HG03442 (cell line): ENCODE measurements around the gene CDK17.
"Not testable (repeated sequence)": the region's sequence is repeated elsewhere in the genome, so short reads cannot be mapped to it uniquely, and the experiment has no call there.

Experiments
- ATAC-seq: cut with Tn5 transposase; IDR thresholded peaks from one replicate; pipeline ENCODE4 v1.9.1; 2021; ENCODE audit warnings: mild to moderate bottlenecking, moderate library complexity; ENCODE audit not compliant: unreplicated experiment

CDK17 gene

DNA sequence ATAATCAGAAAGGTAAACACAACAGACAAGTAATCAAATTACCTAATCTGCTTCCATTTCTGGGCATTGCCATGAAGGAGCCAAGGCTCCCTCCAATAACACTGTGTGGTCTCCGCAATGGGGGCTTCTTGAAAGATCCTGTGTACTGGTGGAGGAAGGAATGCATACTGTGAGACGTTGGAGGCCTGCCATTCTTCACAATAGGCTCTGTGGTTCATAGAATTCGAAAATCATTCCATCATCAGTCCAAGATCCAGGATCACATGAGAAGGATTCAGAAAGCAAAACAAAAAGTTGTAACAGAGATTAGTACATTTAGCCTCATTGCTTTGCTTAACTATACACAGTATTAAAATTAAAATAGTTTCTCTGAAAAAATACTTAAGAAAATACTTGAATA lies 76.3 kb downstream of the CDK17 start:
- no peak for ATAC-seq

DNA sequence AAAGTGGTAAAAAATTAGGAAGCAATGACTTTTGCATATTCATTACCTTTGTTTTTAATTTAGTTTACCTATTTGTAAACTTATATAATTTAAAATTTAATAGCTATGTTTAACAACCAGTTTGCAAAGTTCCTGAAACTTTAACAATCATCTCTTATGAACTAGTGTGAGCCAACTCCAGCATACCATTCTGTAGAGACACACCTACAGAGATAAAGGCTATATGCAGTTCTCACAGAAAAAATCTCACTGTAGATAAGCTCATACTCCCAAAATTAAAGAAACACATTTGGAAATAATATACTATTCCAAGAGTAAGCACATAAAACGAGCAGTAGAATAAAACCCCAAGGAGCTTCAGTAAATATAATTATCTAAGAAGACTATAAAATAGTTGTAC lies 77.5 kb downstream of the CDK17 start:
- no peak for ATAC-seq

DNA sequence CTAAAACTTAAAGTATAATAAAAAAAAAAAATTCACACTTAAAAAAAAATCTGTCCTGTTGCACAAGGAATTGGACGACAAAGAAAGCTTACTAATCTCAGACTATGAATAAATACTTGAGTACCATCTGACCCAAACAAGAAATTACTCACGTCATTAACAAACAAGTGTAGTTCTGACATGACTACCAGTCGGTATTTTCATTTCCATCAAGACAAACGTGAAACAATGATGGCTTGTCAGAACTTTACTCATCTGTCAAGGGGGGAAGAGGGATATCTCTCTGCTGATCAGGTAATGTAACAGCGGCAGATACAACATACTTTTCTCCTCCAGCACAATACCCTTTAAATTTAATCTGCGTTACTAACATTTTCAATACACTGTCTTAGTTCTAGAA lies 78.3 kb downstream of the CDK17 start:
- no peak for ATAC-seq

DNA sequence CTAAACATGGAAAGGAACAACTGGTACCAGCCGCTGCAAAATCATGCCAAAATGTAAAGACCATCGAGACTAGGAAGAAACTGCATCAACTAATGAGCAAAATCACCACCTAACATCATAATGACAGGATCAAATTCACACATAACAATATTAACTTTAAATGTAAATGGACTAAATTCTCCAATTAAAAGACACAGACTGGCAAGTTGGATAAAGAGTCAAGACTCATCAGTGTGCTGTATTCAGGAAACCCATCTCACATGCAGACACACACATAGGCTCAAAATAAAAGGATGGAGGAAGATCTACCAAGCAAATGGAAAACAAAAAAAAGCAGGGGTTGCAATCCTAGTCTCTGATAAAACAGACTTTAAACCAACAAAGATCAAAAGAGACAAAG lies 82.4 kb downstream of the CDK17 start:
- not testable (repeated sequence) for ATAC-seq

DNA sequence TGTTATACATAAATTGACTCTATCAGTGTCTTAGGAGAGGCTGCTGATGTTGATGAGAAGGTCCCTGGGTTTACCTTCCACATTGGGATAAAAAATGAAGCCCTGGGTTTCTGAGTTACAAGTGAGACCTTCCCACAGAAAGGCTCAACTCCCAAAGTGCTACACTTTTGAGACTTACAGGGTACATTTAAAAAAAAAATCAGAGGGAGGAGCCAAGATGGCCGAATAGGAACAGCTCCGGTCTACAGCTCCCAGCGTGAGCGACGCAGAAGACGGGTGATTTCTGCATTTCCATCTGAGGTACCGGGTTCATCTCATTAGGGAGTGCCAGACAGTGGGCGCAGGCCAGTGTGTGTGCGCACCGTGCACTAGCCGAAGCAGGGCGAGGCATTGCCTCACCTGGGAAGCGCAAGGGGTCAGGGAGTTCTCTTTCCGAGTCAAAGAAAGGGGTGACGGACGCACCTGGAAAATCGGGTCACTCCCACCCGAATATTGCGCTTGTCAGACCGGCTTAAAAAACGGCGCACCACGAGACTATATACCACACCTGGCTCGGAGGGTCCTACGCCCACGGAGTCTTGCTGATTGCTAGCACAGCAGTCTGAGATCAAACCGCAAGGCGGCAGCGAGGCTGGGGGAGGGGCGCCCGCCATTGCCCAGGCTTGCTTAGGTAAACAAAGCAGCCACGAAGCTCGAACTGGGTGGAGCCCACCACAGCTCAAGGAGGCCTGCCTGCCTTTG lies 84.3 kb downstream of the CDK17 start:
- not testable (repeated sequence) for ATAC-seq

DNA sequence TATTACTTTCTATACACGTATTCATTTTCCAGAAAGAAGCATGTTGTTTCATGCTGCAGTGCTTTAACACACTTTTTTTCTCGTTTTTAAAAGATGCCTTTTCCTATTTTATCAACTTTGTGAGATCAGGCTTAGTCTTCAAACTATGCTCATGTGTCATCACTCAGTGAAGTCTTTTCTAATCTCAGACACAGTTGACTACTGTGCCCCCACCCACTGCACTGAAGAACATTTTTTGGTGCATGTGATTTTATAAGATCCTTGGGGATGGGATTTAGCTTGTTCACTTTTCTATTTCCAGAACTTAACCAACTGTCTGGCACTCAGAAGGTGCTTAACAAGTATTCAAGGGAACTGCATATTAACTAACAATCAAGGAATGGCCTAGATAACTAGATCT lies 85.5 kb downstream of the CDK17 start:
- no peak for ATAC-seq

DNA sequence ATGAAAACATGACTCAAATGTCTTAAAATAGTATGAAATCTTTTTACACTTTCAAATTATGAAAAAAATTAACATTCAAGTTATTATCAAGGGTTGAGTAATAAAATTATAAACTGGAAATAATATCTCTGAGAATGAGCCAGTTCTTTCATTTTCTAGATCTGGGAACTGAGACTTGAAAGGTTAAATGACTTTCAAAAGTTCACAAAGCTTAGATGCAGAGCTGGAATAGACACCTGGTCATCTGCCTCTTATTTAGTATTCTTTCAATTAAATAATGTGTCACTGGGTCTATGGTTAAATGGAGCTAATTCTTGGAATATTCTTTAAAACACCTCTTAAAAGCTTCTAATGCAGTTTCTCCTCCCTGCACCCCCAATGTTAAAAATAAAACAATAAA lies 86.6 kb downstream of the CDK17 start:
- no peak for ATAC-seq

DNA sequence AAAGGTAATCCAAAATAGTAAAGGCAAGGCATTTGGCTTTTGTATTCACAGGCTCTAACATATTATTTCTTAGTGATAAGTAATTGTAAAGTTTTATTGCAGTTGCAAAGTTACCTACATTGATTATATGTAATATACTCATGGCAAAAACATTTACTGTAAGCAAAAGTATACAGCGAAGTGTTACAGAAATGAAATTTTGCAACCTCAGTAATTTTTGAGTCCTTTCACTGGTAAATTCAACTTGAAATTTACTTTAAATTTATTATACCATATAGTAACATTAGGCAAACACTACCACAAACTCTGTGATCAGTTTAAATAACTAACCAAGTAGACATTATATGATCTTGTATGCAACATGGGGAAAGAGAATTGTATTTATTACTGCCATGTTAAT lies 89.0 kb downstream of the CDK17 start:
- no peak for ATAC-seq

DNA sequence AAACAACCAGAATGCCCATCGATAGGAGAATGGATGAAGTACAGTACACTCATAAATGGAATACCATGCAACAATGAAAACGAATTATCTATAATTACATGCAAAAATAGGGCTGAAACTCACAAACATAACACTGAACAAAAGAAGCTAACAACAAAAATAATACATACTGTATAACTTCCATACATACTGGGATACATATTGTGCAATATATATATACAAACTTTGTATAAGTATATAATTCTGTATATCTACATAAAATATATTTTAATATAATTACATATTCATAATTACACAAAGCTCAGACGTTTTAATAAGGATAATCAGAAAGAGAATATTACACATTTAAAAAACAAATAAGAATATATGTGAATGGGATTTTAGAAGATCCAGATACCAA lies 90.2 kb downstream of the CDK17 start:
- ATAC-seq = no peak

DNA sequence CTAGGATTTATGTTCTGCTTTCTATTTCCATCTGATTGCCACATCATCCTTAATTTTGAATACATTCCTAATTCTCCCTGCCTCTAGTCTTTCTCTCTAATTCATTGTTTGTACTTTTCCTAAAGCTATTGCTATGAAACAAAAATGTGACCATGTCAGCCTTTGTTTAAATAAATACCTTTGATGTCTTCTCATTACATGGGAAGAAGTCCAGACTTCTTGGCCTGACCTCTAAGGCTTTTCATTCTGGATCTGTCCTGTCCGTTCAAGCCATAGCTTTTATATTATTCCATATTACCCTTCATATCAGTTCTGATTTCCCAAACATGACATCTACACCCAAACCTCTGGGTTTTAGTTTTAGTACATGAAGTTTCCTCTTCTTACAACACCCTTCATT lies 91.4 kb downstream of the CDK17 start:
- ATAC-seq = no peak

DNA sequence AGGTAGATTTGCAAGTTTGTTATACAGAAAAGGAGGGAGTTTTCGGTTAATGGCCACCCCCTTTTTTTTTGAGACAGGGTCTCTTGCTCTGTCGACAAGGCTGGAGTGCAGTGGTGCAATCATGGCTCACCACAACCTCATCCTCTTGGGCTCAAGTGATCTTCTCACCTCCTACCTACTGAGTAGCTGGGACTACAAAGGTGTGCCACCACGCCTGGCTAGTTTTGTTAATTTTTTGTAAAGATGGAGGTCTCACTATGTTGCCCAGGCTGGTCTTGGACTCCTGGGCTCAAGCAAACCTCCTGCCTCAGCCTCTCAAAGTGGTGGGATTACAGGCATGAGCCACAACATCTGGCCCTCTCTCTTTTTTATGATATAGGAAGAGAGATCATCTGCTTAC lies 94.6 kb downstream of the CDK17 start:
- no peak for ATAC-seq

DNA sequence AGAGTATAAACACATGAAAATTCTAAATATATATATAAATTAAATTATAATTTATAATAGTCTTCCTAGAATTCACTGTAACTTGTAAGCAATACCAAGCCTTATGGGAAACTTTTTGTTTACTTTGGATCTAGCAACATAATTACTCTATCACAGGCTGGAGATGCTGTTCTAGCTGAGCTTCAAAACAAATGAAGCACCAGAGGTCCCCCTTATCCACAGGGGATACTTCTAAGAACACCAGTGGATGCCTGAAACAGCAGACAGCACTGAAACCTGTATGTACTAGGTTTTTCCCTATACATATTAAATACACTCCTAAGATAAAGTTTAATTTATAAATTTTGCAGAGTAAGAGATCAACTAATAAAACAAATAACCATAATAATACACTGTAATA lies 96.6 kb downstream of the CDK17 start:
- no peak for ATAC-seq

DNA sequence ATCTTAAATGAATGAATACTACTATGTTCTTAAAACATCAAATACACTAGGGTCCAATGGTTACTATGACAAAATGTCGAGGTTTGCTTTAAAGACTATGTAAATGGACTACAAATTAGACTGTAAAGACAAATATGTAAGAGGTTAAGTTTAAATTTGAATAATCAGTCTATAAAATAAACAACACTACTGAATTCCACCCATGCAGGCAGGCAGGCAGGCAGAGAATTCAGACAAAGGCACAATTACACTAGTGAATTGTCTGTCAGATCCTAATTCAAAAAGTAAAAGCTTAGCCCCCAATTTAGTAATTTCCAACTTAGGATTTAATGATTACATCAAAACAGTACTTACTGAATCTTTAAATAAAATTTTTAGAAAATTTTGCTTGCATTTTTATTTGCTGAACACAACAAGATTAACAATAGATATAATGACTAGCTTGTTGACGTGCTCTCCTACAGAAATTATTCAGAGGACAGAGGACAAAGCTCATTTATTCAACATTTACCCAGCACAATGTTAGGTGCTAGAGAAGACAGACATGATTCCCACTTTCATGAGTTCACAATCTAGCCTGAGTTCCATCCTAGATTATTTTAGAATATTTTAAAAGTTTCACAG lies 97.4 kb downstream of the CDK17 start:
- ATAC-seq = no peak

DNA sequence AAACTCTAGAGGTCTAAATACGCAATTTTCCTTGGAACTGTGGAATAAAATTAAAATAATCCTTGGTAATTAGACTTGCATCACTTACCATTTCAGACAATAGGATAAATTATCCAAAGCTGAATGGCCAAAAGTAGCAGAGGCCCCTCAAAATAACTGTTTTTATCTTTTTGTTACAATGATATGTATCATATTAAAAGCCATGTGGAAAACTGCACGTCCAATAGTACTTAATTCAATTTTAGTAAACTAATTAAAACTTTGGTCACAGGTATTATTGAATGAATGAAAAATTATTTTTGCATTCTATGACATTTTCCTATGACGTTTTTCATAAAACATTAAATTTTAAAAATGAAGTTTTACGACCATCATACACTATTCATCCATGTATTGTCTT lies 98.5 kb downstream of the CDK17 start:
- ATAC-seq = no peak

DNA sequence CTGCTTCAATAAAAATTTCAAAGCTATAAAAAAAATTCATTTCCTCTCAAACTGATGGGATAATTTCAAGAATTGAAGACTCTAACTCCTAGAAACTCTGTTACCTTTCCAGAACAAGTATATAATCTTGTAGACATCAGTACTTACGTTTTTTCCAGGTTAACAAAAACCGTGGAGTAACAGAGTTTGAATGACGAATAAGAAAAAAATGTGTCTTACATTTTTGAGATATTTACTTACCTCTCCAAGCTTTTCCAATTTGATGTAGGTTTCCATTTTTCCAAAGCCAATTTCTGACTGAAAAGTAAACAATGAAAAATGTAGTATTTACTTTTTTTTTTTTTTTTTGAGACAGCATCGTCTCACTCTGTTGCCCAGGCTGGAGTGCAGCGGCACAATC lies 100.2 kb downstream of the CDK17 start:
- no peak for ATAC-seq

DNA sequence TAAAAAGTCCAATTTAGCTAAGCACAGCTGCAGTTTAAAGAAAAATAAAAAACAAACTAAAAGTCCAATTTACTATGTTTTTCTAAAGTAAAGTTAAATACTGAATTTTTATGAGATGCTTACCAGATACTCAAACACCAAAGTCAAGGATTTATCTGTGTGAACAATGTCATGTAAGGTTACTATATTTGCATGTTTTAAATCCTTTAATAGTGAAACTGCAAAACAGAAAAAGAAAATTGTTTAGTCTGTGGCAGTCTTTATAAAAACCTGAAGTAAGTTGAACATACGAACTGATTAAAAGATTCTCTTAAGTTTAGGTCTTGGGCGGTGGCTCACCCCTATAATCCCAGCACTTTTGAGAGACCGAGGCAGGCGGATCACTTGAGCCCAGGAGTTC lies 102.7 kb downstream of the CDK17 start:
- ATAC-seq = no peak

DNA sequence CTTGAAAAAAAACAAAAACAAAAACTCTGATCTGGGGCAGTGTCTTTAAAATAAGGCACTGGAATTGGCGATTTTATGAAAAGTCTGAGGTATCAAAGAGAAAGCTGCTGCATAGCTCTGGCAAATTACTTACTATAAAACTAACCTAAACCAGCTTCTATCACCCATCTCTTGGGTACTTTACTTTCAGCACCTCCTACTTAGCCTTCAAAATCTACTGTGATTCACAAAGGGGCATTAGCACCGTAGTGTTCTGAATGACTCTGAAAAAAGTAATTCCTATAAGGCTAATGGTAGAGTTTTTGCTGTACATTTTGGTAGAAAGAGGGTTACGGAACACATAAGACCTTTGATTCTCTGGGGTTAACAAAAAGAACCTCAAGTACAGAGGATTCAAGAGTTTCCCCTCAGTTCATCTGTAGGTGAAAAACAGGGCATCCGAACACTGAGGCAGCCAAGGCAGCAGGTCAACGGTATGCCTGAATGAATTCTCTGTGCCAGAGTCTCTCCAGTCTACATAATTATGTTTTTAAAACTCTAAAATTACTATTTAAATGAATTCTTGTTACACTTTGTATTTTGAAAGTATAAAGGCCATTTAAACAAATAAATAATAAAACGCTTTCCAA lies 104.6 kb downstream of the CDK17 start:
- no peak for ATAC-seq

DNA sequence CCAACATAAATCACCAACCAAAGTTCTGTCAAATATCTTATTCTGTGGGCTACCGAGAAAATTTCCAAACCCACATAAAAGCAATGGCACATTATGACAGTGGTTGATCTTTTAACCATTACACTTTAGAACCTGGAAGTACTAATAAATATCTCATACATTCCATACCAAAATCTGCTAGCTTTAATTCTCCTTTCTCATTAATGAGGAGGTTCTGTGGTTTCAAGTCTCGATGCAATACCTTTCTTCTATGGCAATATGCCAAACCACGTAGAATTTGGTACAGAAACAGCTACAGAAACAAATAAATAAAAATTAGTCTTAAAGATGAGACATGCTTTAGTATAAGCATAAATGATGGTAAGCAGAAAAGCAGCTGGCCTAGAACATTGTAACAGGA lies 105.4 kb downstream of the CDK17 start:
- no peak for ATAC-seq

DNA sequence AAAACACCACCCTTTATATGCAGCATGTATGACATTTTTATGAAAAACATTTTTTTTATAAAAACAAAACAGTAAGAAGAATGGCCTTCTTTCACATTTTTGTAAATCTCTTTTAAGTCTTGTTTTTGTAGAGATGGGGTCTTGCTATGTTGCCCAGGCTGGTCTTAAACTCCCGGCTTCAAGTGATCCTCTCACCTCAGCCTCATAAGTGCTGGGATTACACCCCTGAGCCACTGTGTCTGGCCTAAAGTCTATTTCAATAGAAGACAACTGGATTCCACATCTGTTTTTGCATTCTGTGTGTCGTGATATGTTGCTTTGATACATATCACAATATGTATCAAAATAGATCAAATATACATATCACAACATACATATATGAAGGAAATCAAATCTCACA lies 107.1 kb downstream of the CDK17 start:
- no peak for ATAC-seq

DNA sequence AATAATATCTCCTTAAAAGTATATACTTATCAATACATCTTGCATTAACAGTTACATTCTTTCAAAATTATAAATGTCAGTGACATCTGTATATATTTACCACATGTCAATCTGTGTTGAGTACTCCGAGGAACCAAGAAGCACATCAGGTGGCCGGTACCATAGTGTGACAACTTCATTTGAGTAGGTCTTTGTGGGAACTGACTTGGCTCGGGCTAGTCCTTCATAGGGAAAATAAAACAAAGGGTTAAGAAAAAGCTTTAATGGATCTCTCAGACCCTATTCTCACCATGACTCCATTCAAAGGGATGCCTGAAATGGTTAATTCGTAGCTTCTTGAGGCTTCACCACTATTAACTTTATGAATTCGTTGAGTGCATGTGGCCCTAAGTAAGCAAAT lies 111.2 kb downstream of the CDK17 start:
- ATAC-seq = no peak

DNA sequence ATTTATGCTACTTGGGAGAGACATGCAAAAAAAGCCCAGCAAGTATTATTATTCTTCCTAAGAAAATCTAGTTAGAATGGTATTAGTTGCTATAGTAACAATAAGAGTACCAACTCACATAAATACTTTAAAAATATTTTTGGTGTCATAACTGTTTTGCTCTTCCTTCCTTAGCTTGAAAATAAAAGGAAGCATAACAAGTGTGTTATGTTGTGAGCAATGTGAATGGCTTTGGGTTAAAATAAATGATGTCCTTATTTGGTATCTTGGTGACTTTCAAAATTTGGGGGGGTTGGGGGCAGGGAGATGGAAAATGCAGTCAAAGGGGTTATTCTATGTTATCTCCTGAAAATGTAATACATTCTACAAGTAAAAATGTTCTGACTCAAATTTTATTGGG lies 115.1 kb downstream of the CDK17 start:
- no peak for ATAC-seq

DNA sequence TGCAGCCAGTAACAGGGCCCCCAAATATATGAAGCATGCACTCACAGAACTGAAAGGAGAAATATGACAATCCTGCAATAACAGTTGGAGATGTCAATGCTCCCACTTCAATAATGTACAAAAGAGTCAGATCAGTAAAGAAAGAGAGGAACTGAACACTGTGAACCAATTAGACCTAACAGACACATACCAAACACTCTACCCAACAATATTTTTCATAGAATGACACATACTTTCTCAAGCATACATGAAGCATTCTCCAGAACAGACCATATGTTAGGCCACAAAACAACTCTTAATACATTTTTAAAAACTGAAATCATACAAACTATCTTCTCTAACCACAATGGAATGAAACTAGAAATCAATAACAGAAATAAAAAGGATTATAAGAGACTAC lies 125.9 kb downstream of the CDK17 start:
- ATAC-seq = peak; percentile 54
